SK-N-SH (cell line): Measurements from ENCODE around the gene CCDC192. TPM values are rescaled to one million over a fixed set of nuclear protein-coding genes. Genes with fewer than 3 reads are reported as not detected.
A peak's percentile ranks its signal among the peaks of the same experiment; 100 is the strongest.

ENCODE experiments used
- CTCF ChIA-PET: fragments of 300-600, 350-600 bp; formaldehyde crosslinking; extraction: SDS; loops from one replicate; lab custom pipeline; 2021; lab: Yijun Ruan, JAX
- POLR2A ChIA-PET: fragments of 350-600 bp; sonication (Branson Sonifier 250); formaldehyde crosslinking; extraction: SDS; loops from one replicate; lab custom pipeline; 2020; ENCODE audit warnings: antibody characterized with exemption, inconsistent platforms; lab: Yijun Ruan, JAX
- DNase-seq: peaks from one replicate; pipeline ENCODE4 v3.0.0; 2012
- H2AFZ ChIP-seq: fragments of 200-600 bp; sonication (generic); 2 replicates; pipeline ENCODE4 v1.8.1; 2016; ENCODE audit warnings: antibody characterized with exemption, mild to moderate bottlenecking, low read depth
- H3F3A ChIP-seq: fragments of 200-600 bp; sonication (generic); replicated peaks from 2 replicates; pipeline ENCODE3; 2016; ENCODE audit warnings: antibody characterized with exemption, mild to moderate bottlenecking; ENCODE audit not compliant: insufficient read depth
- H3K27ac ChIP-seq, 2 experiments: fragments of 200-500 bp in 1 of 2; fragments of 200-600 bp in 1 of 2; sonication (Bioruptor generic) in 1 of 2; sonication (generic), shearing (Covaris generic) in 1 of 2; 2 replicates each; pipeline versions ENCODE4 v1.5.1 to v1.6.1; 2014 to 2016; ENCODE audit warnings: low read depth in 2 of 2, inconsistent platforms in 1 of 2, low read length in 1 of 2, mild to moderate bottlenecking in 1 of 2, mixed read lengths in 1 of 2
- H3K27me3 ChIP-seq: fragments of 200-600 bp; sonication (generic), shearing (Covaris generic); 2 replicates; pipeline ENCODE4 v1.6.1; 2016; ENCODE audit warnings: mixed run types; ENCODE audit not compliant: insufficient read depth
- H3K36me3 ChIP-seq, 2 experiments: fragments of 200-500 bp in 1 of 2; fragments of 200-600 bp in 1 of 2; sonication (Bioruptor generic) in 1 of 2; sonication (generic) in 1 of 2; replicated peaks in 1 of 2; 2 replicates each; pipeline versions ENCODE3 to v1.5.1; 2014 to 2016; ENCODE audit warnings: low read length in 1 of 2, mild to moderate bottlenecking in 1 of 2; ENCODE audit not compliant: insufficient read depth in 2 of 2, control insufficient read depth in 1 of 2
- H3K4me1 ChIP-seq, 2 experiments: fragments of 200-500 bp in 1 of 2; fragments of 200-600 bp in 1 of 2; sonication (Bioruptor generic) in 1 of 2; sonication (generic), shearing (Covaris generic) in 1 of 2; 2 replicates each; pipeline versions ENCODE4 v1.5.1 to v1.6.1; 2014 to 2016; ENCODE audit warnings: low read depth in 1 of 2, low read length in 1 of 2, mixed run types in 1 of 2; ENCODE audit not compliant: insufficient read depth in 2 of 2, control insufficient read depth in 1 of 2
- H3K4me2 ChIP-seq: fragments of 200-600 bp; sonication (generic), shearing (Covaris generic); 2 replicates; pipeline ENCODE4 v1.6.1; 2017; ENCODE audit warnings: mixed run types
- H3K4me3 ChIP-seq, 2 experiments: fragments of 200-500 bp in 1 of 2; fragments of 200-600 bp in 1 of 2; sonication (Bioruptor generic) in 1 of 2; sonication (generic), shearing (Covaris generic) in 1 of 2; 2 replicates each; pipeline versions ENCODE4 v1.5.1 to v1.8.1; 2014 to 2016; ENCODE audit warnings: low read depth in 2 of 2, inconsistent platforms in 1 of 2, low read length in 1 of 2, mild to moderate bottlenecking in 1 of 2, mixed read lengths in 1 of 2, moderate library complexity in 1 of 2
- H3K79me2 ChIP-seq: fragments of 200-600 bp; sonication (generic); 2 replicates; pipeline ENCODE4 v1.8.1; 2017; ENCODE audit warnings: mild to moderate bottlenecking; ENCODE audit not compliant: insufficient read depth
- H3K9ac ChIP-seq: fragments of 200-600 bp; sonication (generic); 2 replicates; pipeline ENCODE4 v1.6.1; 2017; ENCODE audit warnings: mixed run types
- H3K9me2 ChIP-seq: fragments of 200-600 bp; sonication (generic); 2 replicates; pipeline ENCODE4 v1.6.1; 2017; ENCODE audit warnings: mixed run types
- H3K9me3 ChIP-seq: fragments of 200-600 bp; sonication (generic); 2 replicates; pipeline ENCODE4 v1.6.1; 2017; ENCODE audit warnings: mixed run types, mild to moderate bottlenecking, moderate library complexity
- H4K20me1 ChIP-seq: fragments of 200-600 bp; sonication (generic); 2 replicates; pipeline ENCODE4 v1.6.1; 2017; ENCODE audit warnings: mild to moderate bottlenecking, mixed run types; ENCODE audit not compliant: insufficient read depth
- EZH2phosphoT487 ChIP-seq: fragments of 200-600 bp; sonication (generic); IDR thresholded peaks from 2 replicates; pipeline ENCODE4 v1.6.1; 2017; ENCODE audit warnings: low read depth, mixed run types, mild to moderate bottlenecking, antibody characterized with exemption, moderate library complexity, borderline replicate concordance
- FOSL2 ChIP-seq: IDR thresholded peaks from 2 replicates; pipeline ENCODE4 v1.4.0; 2012; ENCODE audit warnings: low read depth, mild to moderate bottlenecking, moderate library complexity, borderline replicate concordance
- FOXJ3 ChIP-seq: sonication (generic); formaldehyde crosslinking; IDR thresholded peaks from 2 replicates; pipeline ENCODE4 v1.5.1; 2020; ENCODE audit warnings: mild to moderate bottlenecking, missing genetic modification reagents
- NRF1 ChIP-seq: IDR thresholded peaks from 2 replicates; pipeline ENCODE4 v1.6.1; 2012; ENCODE audit warnings: low read depth, mild to moderate bottlenecking, low read length
- PBX3 ChIP-seq: IDR thresholded peaks from 2 replicates; pipeline ENCODE4; 2012
- TCF12 ChIP-seq: IDR thresholded peaks from 2 replicates; pipeline ENCODE4 v1.4.0; 2012
- WGBS: methylation state at CpG from one replicate; pipeline ENCODE4 v1.1.6; 2017; ENCODE audit warnings: low lambda C conversion rate; 5-methylcytosine and 5-hydroxymethylcytosine counted together
- polyA plus RNA-seq, 3 experiments: library from polyadenylated mRNA; depleted of rRNA; stranded (reverse); fragments of >200 nt; gene quantifications; 2 replicates each; pipeline ENCODE4 v1.2.3, GENCODE V29; 2012
- TF ChIP-seq, protein P1 (sequence below): IDR thresholded peaks from 2 replicates; pipeline ENCODE4 v1.4.0; 2012; ENCODE audit warnings: low read depth, borderline replicate concordance
- TF ChIP-seq, protein P2 (sequence below): fragments of 150-350 bp; IDR thresholded peaks from 2 replicates; pipeline ENCODE4 v1.6.1; 2016; ENCODE audit warnings: mild to moderate bottlenecking, low read depth, low read length

The CCDC192 gene
- polyA plus RNA-seq, 1 of the 3 experiments (the other 2 are of a cell fraction), result not detected

GRCh38 chr5:127813633-127814587 is 110.7 kb downstream of the CCDC192 start (continued):
- TF ChIP-seq, protein P1, sequence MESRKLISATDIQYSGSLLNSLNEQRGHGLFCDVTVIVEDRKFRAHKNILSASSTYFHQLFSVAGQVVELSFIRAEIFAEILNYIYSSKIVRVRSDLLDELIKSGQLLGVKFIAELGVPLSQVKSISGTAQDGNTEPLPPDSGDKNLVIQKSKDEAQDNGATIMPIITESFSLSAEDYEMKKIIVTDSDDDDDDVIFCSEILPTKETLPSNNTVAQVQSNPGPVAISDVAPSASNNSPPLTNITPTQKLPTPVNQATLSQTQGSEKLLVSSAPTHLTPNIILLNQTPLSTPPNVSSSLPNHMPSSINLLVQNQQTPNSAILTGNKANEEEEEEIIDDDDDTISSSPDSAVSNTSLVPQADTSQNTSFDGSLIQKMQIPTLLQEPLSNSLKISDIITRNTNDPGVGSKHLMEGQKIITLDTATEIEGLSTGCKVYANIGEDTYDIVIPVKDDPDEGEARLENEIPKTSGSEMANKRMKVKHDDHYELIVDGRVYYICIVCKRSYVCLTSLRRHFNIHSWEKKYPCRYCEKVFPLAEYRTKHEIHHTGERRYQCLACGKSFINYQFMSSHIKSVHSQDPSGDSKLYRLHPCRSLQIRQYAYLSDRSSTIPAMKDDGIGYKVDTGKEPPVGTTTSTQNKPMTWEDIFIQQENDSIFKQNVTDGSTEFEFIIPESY, result 0 out of 2 replicates have a peak, but pooled peaks have one; percentile 32
- TF ChIP-seq FOXJ3 (CRISPR knock-in tag) (no peak), EZH2phosphoT487 (no peak), NRF1 (no peak)
- TF ChIP-seq, protein P2, sequence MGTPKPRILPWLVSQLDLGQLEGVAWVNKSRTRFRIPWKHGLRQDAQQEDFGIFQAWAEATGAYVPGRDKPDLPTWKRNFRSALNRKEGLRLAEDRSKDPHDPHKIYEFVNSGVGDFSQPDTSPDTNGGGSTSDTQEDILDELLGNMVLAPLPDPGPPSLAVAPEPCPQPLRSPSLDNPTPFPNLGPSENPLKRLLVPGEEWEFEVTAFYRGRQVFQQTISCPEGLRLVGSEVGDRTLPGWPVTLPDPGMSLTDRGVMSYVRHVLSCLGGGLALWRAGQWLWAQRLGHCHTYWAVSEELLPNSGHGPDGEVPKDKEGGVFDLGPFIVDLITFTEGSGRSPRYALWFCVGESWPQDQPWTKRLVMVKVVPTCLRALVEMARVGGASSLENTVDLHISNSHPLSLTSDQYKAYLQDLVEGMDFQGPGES, result no peak

DNA sequence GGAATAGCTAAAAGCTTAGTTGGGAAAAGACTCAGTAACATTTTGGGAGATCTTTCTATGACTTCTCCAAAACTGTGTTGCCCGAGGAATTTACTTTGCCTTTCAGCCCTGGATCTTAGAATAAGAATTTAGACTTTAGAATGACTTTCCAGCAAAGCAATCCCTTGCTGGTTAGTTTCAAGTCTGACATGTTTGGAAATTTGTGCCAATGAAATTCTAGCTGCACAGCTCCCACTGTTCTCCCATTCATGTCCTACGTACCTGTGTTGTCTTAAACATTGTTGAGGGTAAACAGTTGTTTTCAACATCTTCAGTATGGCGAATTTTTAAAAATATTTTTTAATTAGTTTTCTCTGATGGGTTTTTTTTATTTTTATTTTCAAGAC is 111.4 kb downstream of the CCDC192 start:
- TF ChIP-seq PBX3, result 0 out of 2 replicates have a peak, but pooled peaks have one; percentile 18
- TF ChIP-seq FOSL2, result no peak
- TF ChIP-seq, protein P2, result no peak
- TF ChIP-seq TCF12, result peak; percentile 71
- WGBS, result 49% methylated on average over 3 of the region's 3 CpGs
- no peaks in the 10 kb centered on the region for H3K9me3 ChIP-seq
- H3K36me3 ChIP-seq, result no peaks in the 10 kb centered on the region
- H3K9ac ChIP-seq, result peak overlapping the region; percentile 65; the same call in 1 of the 2 replicates
- POLR2A ChIA-PET, result no interaction called here
- peak overlapping the region; percentile 54 for H2AFZ ChIP-seq
- DNase-seq, result no peak
- H3K4me2 ChIP-seq, result peak overlapping the region; percentile 67; the same call in 1 of the 2 replicates
- H3K4me1 ChIP-seq, result peaks cover 0 to 8% of the 10 kb centered on the region in 2 experiments
- no peaks in the 10 kb centered on the region for H3K79me2 ChIP-seq
- H3F3A ChIP-seq, result peaks cover 24% of the 10 kb centered on the region
- no peaks in the 10 kb centered on the region for H3K9me2 ChIP-seq
- H3K27me3 ChIP-seq, result no peaks in the 10 kb centered on the region
- CTCF ChIA-PET, result no interaction called here
- no peak overlapping the region for H3K4me3 ChIP-seq
- no peaks in the 10 kb centered on the region for H4K20me1 ChIP-seq
- H3K27ac ChIP-seq, result peak overlapping the region; percentile 88 to 97; a peak in 3 of 4 replicates
